GM11168 (cell line): Measurements from ENCODE around the gene PRR13.
"Not testable (repeated sequence)": the region's sequence is repeated elsewhere in the genome, so short reads cannot be mapped to it uniquely, and the experiment has no call there.

Experiments used
- in situ Hi-C: fragments of 300-500 bp; cut with MboI; formaldehyde crosslinking; loops from one replicate; pipeline ENCODE4 v1.12.0; 2022; ENCODE audit warnings: low sequenced_read_pairs; ENCODE audit not compliant: unreplicated experiment

The PRR13 gene

GRCh38 chr12:53431187-53431586 lies 10.3 kb upstream of the PRR13 start:
- in situ Hi-C loops = no loop called here

DNA sequence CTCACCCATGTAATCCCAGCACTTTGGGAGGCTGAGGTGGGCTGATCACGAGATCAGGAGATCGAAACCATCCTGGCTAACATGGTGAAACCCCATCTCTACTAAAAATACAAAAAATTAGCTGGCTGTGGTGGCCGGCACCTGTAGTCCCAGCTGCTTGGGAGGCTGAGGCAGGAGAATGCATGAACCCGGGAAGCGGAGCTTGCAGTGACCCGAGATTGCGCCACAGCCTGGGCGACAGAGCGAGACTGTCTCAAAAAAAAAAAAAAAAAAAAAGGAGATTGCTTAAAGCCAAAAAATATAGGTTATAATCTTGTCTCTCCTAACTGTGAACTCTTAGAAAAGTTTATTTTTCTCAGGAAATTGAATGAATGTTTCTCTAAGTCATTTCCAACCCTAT lies 6.2 kb upstream of the PRR13 start:
- in situ Hi-C loops = not testable (repeated sequence)

DNA sequence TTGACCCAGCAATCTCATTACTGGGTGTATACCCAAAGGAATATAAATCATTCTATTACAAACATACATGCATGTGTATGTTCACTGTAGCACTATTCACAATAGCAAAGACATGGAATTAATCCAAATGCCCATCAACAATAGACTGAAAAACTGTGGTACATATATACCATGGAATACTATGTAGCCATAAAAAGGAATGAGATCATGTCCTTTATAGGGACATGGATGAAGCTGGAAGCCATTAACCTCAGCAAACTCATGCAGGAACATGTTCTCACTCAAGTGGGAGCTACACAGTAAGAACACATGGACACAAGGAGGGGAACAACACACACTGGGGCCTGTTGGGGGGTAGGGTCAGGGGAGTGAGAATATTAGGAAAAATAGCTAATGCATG lies 2.0 kb upstream of the PRR13 start:
- in situ Hi-C loops = not testable (repeated sequence)

DNA sequence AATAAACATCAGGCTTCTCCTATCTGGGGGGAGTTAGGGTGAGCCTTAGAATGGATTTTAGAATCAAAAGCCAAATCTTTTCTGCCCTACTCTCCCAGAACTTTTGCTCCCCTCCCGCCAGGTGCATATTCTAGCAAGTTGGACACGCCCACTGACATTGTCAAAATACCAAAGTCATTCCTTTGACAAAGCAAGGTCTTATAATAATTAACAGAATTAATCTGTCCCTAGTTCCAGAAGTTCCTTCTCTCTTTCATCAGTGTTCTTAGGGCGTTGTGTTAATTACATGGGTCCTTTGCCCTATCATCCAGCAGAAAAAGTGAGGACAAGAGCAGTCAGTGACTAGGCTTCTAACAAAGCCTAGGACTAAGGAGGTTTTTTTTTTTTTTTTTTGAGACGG lies 2.4 kb downstream of the PRR13 start:
- in situ Hi-C loops = no loop called here

DNA sequence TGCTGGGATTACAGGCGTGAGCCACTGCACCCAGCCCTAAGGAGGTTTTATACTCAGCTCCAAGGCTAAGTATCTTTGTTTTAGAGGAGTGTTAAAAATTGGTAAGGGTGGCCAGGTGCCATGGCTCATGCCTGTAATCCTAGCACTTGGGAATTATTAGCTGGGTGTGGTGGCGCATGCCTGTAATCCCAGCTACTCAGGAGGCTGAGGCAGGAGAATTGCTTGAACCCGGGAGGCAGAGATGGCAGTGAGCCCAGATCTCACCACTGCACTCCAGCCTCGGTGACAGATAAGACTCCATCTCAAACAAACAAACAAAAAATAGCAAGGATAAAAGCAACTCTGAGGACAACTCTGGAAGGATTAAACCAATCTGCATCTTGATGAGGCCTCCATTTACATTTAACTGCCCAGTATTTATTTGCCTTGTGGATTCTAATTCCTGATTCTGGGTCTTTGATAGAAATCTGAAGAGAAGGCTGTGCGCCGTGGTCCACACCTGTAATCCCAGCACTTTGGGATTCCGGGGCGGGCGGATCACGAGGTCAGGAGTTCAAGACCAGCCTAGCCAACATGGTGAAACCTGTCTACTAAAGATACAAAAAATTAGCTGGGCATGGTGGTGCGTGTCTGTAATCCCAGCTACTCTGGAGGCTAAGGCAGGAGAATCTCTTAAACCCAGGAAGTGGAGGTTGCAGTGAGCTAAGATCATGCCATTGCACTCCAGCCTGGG lies 3.2 kb downstream of the PRR13 start:
- in situ Hi-C loops = not testable (repeated sequence)

DNA sequence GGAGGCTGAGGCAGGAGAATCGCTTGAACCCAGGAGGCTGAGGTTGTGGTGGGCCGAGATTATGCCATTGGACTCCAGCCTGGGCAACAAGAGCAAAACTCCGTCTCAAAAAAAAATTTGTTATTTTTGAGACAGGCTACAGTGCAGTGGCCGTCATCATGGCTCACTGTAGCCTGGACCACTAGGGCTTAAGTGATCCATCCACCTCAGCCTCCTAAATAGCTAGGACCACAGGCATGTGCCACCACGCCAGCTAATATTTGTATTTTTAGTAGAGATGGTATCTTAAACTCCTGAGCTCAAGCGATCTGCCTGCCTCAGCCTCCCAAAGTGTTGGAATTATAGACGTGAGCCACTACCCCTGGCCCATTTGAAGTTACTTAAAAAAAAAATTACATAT lies 9.4 kb downstream of the PRR13 start:
- in situ Hi-C loops = no loop called here

- in situ Hi-C loops = no loop called here
Measured at GRCh38 chr12:53451661-53452158, 10.2 kb downstream of the PRR13 start, which contains the start of gene PCBP2. PCBP2 (plus strand) TSS chr12:53452102; CDS start chr12:53454801, 2,699 bp downstream.

- in situ Hi-C loops = no loop called here
Measured at GRCh38 chr12:53452159-53453077, 10.9 kb downstream of the PRR13 start.

DNA sequence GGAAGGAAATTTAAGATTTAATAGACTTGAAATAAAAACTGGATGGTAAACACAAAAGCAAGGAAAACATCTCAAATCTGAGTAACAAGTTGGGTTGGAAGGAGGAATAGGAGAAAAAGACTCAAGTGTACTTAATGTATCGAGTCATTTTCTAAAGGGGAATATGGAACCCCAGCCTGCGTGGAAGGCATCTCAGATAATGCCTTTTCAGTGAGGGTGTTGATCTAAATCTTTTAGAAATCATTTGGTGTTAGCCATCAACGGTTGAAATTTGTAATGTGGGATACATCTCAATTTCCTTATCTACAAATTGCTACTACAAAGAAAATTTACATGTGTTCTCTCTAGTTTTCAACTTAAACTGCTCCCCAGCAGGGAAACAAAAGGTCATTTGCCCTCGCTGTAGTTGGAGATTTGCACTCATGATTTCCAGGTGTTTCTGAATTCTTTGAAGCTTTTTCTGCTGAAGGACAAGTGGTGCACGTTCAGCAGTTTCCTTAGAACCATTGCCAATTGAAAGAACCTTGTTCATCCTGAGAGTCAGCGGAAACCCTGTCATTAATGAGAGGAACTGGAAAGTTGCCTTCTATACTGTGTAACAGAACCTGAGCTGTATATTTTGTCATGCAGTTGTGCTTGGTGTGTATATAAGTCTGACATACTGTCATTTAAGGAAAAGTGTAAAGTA lies 12.6 kb downstream of the PRR13 start:
- in situ Hi-C loops = no loop called here

DNA sequence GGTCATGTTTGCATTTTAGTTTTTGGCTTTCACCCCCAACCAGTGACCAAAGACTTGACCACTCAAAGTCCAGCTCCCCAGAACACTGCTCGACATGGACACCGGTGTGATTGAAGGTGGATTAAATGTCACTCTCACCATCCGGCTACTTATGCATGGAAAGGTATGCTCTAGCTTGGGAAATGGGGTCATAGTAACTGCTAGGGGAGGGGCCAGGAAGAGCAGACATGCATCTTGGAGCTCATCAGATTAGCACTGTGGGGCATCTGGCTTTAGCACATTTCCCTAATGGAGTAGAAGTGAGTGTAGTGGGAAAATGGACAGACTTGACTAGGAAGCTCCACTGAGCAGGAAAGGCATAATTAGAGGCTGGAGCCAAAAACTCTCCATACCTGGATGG lies 13.2 kb downstream of the PRR13 start:
- in situ Hi-C loops = no loop called here

GRCh38 chr12:53456654-53457366 lies 15.3 kb downstream of the PRR13 start:
- in situ Hi-C loops = no loop called here

DNA sequence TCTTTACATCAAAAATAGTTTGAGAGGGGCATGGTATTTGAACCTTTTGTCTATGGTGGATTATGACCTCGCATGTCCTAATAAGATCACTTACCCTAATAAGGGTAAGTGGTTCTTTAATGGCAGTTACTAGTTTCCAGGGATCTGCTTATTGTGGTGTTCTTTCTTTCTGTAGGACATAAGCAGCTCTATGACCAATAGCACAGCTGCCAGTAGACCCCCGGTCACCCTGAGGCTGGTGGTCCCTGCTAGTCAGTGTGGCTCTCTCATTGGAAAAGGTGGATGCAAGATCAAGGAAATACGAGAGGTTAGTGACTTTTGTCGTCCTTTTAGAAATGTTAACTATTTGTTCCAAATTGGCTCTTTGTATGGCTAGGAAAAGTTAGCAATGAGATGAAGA lies 17.6 kb downstream of the PRR13 start:
- in situ Hi-C loops = no loop called here

DNA sequence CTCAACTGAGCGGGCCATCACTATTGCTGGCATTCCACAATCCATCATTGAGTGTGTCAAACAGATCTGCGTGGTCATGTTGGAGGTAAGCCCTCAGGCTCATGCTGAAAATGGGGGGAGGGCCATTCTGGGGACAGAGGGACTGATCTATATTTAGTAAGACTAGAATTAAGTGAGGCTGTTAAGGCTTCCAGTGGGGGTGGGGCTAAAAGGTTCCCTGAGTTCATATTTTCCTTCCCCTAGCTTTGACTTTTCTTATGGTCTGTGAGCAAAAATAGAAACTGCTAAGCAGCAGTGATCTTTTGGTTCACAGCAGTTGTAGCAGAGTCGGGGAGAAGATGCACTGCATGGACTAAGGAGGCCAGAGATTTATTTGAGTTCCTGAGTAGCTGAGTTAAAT lies 19.5 kb downstream of the PRR13 start:
- in situ Hi-C loops = no loop called here

DNA sequence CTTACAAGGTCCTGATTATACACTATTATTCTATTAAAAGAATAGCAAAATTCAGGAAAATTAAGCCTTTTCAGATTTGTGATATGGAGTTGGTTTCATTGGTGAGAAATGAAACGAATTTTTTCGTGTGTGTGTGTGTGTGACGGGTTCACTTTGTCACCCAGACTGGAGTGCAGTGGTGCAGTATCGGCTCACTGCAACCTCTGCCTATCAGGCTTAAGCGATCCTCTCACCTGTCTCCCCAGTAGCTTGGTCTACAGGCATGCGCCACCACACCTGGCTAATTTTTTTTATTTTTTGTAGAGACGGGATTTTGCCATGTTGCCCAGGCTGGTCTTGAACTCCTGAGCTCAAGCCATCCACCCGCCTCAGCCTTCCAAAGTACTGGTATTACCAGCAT lies 20.1 kb downstream of the PRR13 start:
- in situ Hi-C loops = no loop called here

DNA sequence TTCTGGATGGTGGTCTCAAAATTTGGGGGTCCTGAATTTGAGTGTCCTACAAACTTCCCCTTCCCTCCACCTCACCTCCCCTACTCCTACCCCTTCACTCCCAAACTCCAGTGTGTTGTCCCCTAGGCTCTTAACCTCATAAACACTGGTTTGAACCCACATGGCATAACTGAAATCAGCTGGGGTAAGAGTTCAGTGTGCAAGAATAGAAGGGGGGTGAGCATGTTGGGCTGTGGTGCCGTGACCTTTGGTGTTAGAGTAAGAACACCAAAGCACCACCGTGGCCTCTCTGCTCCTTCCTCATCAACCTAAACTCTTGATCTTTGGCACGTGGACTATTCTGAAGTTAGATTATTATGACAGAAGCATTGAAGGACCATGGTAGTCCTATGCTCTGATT lies 21.4 kb downstream of the PRR13 start:
- in situ Hi-C loops = no loop called here

DNA sequence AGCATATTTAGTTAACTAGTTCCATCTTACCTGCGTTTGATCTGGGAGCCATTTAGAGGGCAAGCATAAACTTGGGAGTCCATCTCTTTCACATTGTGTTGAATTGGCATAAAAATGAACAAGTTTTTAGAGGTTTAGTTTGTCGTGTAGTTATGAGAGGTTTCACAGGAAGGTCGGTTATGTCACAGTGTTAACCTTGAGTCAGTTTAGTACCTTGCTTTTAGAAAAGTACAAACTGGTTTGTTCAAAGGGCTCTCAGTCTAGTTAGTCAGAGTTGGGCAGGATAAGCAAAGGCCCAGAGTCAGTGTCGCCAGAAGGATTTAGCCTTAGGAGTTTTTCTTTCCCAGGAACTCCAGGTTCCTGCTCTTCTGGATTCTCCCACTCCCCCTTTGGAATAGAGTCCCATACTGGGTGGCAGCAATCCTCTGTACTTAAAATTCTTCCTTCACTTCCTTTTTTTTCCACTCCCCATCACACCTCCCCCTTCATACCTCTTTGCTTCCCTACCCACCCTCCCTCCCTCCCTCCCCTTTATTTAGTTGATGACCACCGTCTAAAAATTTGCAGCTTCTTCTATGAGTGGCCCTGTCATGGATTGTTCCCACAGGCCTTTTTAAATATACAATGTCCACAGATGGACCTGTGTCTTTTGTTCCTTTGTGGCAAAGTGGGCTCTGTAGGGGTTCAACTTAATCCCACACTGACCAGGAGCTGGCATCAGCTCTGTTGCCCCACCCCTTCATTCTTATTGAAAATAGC lies 22.4 kb downstream of the PRR13 start:
- in situ Hi-C loops = no loop called here

- in situ Hi-C loops = no loop called here
Measured at GRCh38 chr12:53464685-53465418, 23.3 kb downstream of the PRR13 start.

GRCh38 chr12:53465679-53466078 lies 24.1 kb downstream of the PRR13 start:
- in situ Hi-C loops = no loop called here

DNA sequence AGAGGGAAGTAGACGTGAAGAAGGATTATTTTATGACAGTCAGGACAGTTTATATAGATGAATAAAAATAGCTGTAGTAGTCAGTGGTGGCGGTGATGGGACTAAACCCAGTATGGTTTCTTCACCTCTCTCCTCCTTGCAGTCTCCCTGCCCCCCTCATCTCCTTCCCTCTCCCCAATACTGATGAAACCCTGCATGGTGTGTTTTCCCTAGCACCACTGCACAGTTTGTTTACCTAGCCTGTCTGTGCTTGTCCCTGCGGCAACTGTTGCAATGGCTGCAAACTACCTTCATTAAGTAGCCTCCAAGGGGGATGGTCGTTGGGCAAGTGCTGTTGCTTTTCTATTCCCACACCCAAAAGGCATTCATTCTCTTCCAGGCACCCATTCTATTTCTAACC lies 25.1 kb downstream of the PRR13 start:
- in situ Hi-C loops = no loop called here
